PFSK-1 (cell line): Measurements from ENCODE around the gene HLA-A. TPM values are rescaled to one million over a fixed set of nuclear protein-coding genes. Genes with fewer than 3 reads are reported as not detected.

Experiments
- FOXP2 ChIP-seq: optimal IDR thresholded peaks from 2 replicates; pipeline ENCODE3; 2011; ENCODE audit warnings: borderline replicate concordance, control low read depth, inconsistent platforms; ENCODE audit not compliant: insufficient read depth; ENCODE audit errors: extremely low read length, extremely low read depth
- POLR2AphosphoS5 ChIP-seq: IDR thresholded peaks from 2 replicates; pipeline ENCODE4 v1.6.1; 2012; ENCODE audit warnings: low read depth, mild to moderate bottlenecking, control low read depth, low read length, moderate library complexity
- SIN3A ChIP-seq: IDR thresholded peaks from 2 replicates; pipeline ENCODE4 v1.6.1; 2012; ENCODE audit warnings: mild to moderate bottlenecking, low read length, moderate library complexity, borderline replicate concordance; ENCODE audit not compliant: insufficient read depth
- TAF1 ChIP-seq: IDR thresholded peaks from 2 replicates; pipeline ENCODE4 v1.6.1; 2012; ENCODE audit warnings: low read length, control low read depth, borderline replicate concordance; ENCODE audit not compliant: insufficient read depth
- polyA plus RNA-seq: library from polyadenylated mRNA; unstranded; fragments of >200 nt; gene quantifications from one replicate; pipeline ENCODE4 v1.2.1, GENCODE V29; 2012; ENCODE audit warnings: low read depth, missing spikeins; ENCODE audit not compliant: insufficient read length
- TF ChIP-seq, protein P1 (sequence below), 2 experiments: IDR thresholded peaks; 2 replicates each; pipeline versions ENCODE4 v1.6.1 to v1.8.0; 2011 to 2012; ENCODE audit warnings: low read depth in 2 of 2, low read length in 2 of 2, control low read depth in 1 of 2, inconsistent platforms in 1 of 2, mild to moderate bottlenecking in 1 of 2, moderate library complexity in 1 of 2; ENCODE audit not compliant: insufficient read depth in 1 of 2

The HLA-A gene
- polyA plus RNA-seq, result 9.0 TPM

DNA sequence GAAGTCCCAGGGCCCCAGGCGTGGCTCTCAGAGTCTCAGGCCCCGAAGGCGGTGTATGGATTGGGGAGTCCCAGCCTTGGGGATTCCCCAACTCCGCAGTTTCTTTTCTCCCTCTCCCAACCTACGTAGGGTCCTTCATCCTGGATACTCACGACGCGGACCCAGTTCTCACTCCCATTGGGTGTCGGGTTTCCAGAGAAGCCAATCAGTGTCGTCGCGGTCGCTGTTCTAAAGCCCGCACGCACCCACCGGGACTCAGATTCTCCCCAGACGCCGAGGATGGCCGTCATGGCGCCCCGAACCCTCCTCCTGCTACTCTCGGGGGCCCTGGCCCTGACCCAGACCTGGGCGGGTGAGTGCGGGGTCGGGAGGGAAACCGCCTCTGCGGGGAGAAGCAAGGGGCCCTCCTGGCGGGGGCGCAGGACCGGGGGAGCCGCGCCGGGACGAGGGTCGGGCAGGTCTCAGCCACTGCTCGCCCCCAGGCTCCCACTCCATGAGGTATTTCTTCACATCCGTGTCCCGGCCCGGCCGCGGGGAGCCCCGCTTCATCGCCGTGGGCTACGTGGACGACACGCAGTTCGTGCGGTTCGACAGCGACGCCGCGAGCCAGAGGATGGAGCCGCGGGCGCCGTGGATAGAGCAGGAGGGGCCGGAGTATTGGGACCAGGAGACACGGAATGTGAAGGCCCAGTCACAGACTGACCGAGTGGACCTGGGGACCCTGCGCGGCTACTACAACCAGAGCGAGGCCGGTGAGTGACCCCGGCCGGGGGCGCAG is at the start of gene HLA-A:
Gene HLA-A, plus strand, starts transcription at position 258 of the 778 bp plus-strand sequence. Its CDS starts 22 bp downstream, at position 280.
- TF ChIP-seq TAF1 (no peak), FOXP2 (no peak), SIN3A (no peak), POLR2AphosphoS5 (no peak)
- TF ChIP-seq, protein P1, sequence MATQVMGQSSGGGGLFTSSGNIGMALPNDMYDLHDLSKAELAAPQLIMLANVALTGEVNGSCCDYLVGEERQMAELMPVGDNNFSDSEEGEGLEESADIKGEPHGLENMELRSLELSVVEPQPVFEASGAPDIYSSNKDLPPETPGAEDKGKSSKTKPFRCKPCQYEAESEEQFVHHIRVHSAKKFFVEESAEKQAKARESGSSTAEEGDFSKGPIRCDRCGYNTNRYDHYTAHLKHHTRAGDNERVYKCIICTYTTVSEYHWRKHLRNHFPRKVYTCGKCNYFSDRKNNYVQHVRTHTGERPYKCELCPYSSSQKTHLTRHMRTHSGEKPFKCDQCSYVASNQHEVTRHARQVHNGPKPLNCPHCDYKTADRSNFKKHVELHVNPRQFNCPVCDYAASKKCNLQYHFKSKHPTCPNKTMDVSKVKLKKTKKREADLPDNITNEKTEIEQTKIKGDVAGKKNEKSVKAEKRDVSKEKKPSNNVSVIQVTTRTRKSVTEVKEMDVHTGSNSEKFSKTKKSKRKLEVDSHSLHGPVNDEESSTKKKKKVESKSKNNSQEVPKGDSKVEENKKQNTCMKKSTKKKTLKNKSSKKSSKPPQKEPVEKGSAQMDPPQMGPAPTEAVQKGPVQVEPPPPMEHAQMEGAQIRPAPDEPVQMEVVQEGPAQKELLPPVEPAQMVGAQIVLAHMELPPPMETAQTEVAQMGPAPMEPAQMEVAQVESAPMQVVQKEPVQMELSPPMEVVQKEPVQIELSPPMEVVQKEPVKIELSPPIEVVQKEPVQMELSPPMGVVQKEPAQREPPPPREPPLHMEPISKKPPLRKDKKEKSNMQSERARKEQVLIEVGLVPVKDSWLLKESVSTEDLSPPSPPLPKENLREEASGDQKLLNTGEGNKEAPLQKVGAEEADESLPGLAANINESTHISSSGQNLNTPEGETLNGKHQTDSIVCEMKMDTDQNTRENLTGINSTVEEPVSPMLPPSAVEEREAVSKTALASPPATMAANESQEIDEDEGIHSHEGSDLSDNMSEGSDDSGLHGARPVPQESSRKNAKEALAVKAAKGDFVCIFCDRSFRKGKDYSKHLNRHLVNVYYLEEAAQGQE (IDR thresholded peaks at IDR 0.05; ENCODE audit: insufficient read depth in 1 of 2, low read depth in 2 of 2, low read length in 2 of 2), result no peak

DNA sequence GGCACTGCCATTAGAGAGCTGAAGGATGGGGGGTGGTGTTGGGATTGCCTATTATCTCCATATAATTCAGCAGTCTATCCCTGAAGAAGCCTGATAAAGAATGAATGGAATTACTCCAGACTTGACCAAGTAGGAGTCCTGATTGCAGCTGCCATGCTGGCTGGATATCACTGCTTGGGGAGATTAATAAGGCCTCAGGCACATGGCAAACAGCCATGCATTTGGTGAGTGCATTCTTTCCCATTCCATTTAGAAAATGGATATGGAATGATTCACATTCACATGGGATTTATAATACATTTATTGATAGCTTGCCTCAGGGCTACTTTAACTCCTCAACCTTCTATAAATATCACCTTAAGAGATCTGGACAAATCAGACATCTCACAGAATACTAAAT is 49.6 kb upstream of the HLA-A start:
- TF ChIP-seq SIN3A (no peak), FOXP2 (no peak), TAF1 (no peak), POLR2AphosphoS5 (no peak)
- TF ChIP-seq, protein P1 (IDR thresholded peaks at IDR 0.05; ENCODE audit: insufficient read depth in 1 of 2, low read depth in 2 of 2, low read length in 2 of 2), result no peak

DNA sequence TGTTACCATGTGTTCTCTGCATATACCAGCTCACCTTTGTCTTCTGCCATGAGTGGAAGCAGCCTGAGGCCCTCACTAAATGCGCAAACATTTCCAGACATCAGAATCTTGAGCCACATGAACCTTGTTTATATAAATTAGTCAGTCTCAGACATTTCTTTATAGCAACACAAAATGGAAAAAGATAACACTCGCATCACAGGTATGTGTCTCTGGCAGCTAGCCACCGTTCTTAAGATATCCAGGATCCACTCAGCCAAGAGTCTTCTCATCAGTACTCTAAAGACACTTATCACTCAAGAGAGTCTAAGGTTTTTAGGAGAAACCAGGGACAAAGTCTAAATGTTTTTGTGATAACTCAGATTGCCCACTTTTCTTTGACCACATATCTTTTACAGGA is 43.1 kb upstream of the HLA-A start:
- TF ChIP-seq, protein P1 (IDR thresholded peaks at IDR 0.05; ENCODE audit: insufficient read depth in 1 of 2, low read depth in 2 of 2, low read length in 2 of 2), result no peak
- TF ChIP-seq POLR2AphosphoS5 (no peak), SIN3A (no peak), TAF1 (no peak), FOXP2 (no peak)

DNA sequence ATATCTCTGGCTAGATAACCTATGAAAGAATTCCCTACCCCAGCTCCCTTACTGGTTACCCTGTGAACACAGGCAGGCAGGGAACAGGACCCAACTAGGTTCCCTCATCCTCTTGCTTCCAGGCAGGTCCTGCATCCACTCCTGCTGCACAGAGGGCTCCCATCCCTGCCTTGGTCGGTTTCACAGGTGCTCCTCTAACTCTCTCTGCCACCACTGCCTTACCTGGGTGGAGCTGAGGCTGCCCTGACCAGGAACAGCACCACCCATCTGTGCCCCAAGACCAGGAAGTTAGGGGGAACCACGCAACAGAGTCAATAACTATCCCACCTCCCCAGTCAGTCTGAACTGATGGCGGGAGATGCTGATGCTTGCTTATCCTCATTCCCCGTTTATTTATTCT is 37.0 kb upstream of the HLA-A start:
- TF ChIP-seq TAF1 (no peak), SIN3A (no peak), POLR2AphosphoS5 (no peak), FOXP2 (no peak)
- TF ChIP-seq, protein P1 (IDR thresholded peaks at IDR 0.05; ENCODE audit: insufficient read depth in 1 of 2, low read depth in 2 of 2, low read length in 2 of 2), result no peak
